Esophagus muscularis mucosa (tissue), 4 donors: ENCODE data around the gene TP53I3. TPM values are rescaled to one million over a fixed set of nuclear protein-coding genes. Genes with fewer than 3 reads are reported as not detected.

Experiments used
- small RNA-seq, 3 donors: library from RNA; depleted of rRNA; stranded (forward); fragments of <200 nt; gene quantifications; one replicate each; pipeline ENCODE3, GENCODE V24; 2016
- total RNA-seq, 4 donors: library from RNA; depleted of rRNA; stranded (reverse); fragments of >200 nt; gene quantifications; one replicate each; pipeline versions ENCODE4 v1.1.0 to v1.2.1, GENCODE V29; 2016

TP53I3 gene
- total RNA-seq, 4 donors from 2014 or later: 5.3 to 11.3 (median 9.6) TPM

Small RNA genes within 50 kb of the gene (small RNA-seq; reads per million reads assigned to genes)
- 0 reads per million in 3 donors for gene RNU6-370P

Other genes with a start within 250 kb of the TP53I3 start
- 10 to 100 TPM in 3 of 4 donors, 1 to 10 TPM in 1; 8.0 to 17.4 (median 13.5) TPM for gene ATAD2B, start 157.7 kb downstream of the TP53I3 start, total RNA-seq
- gene UBXN2A, start 144.4 kb downstream of the TP53I3 start, total RNA-seq: 10 to 100 TPM; 17.1 to 23.4 (median 20.3) TPM
- under 1 TPM in 1 of 4 donors, not detected in 3; 0.33 TPM for gene MFSD2B, start 74.7 kb downstream of the TP53I3 start, total RNA-seq
- 1 to 10 TPM; 4.5 to 9.1 (median 6.2) TPM for gene WDCP, start 37.4 kb downstream of the TP53I3 start, total RNA-seq
- 10 to 100 TPM in 1 of 4 donors, 1 to 10 TPM in 3; 5.0 to 11.2 (median 6.2) TPM for gene FKBP1B, start 35.1 kb downstream of the TP53I3 start, total RNA-seq
- gene SF3B6, start 8.5 kb downstream of the TP53I3 start, total RNA-seq: 100 to 1,000 TPM in 3 of 4 donors, 10 to 100 TPM in 1; 86.9 to 121 (median 113) TPM
- under 1 TPM in 1 of 4 donors, not detected in 3; 0.83 TPM for gene PFN4, start 38.5 kb upstream of the TP53I3 start, total RNA-seq
- gene FAM228B, start 38.6 kb upstream of the TP53I3 start, total RNA-seq: 10 to 100 TPM; 22.6 to 41.4 (median 33.8) TPM
- 1 to 10 TPM; 1.1 to 3.3 (median 2.6) TPM for gene FAM228A, start 90.2 kb upstream of the TP53I3 start, total RNA-seq